ENCODE data around the gene CD3E.

DNA sequence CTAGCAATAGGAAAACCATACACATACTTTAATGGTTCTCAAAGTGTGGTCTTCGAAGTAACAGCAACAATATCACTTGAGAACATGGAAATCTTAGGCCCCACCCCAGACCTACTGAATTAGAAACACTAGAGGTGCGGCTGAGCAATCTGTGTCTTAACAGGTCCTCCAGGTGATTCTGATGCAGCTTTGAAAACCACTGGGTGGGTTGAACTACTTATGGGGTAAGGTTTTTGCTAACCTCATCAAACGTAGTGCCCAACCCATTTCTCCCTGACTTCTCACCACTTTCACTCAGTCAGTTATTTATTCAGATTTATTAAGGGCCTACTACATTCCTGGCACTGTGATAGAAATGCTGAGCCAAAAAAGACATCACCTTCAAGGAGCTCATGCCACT is 44.2 kb upstream of the CD3E start:
- TF ChIP-seq, protein P1, sequence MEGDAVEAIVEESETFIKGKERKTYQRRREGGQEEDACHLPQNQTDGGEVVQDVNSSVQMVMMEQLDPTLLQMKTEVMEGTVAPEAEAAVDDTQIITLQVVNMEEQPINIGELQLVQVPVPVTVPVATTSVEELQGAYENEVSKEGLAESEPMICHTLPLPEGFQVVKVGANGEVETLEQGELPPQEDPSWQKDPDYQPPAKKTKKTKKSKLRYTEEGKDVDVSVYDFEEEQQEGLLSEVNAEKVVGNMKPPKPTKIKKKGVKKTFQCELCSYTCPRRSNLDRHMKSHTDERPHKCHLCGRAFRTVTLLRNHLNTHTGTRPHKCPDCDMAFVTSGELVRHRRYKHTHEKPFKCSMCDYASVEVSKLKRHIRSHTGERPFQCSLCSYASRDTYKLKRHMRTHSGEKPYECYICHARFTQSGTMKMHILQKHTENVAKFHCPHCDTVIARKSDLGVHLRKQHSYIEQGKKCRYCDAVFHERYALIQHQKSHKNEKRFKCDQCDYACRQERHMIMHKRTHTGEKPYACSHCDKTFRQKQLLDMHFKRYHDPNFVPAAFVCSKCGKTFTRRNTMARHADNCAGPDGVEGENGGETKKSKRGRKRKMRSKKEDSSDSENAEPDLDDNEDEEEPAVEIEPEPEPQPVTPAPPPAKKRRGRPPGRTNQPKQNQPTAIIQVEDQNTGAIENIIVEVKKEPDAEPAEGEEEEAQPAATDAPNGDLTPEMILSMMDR (IDR thresholded peaks at IDR 0.05), result no peak
- TF ChIP-seq POLR2A (IDR thresholded peaks at IDR 0.05), result no peak

All from body of pancreas (tissue), 4 donors.